SK-N-MC (cell line): ENCODE data around the gene SRSF9.
"Not testable (repeated sequence)": the region's sequence is repeated elsewhere in the genome, so short reads cannot be mapped to it uniquely, and the experiment has no call there.

ENCODE experiments used
- DNase-seq: peaks from one replicate; pipeline ENCODE4 v3.0.0-alpha.2; 2011; ENCODE audit warnings: low read depth, low spot score
- H3K27ac ChIP-seq: fragments of 200-600 bp; sonication (generic); 2 replicates; pipeline ENCODE4 v1.5.1; 2016; ENCODE audit warnings: mixed run types
- H3K36me3 ChIP-seq: fragments of 200-600 bp; sonication (generic); 2 replicates; pipeline ENCODE4 v1.6.1; 2017; ENCODE audit warnings: antibody characterized with exemption, low read length, mixed read lengths; ENCODE audit not compliant: insufficient read depth
- H3K4me3 ChIP-seq: fragments of 200-600 bp; sonication (generic); 2 replicates; pipeline ENCODE4 v1.5.1; 2016
- H3K9ac ChIP-seq: fragments of 200-600 bp; sonication (generic); 2 replicates; pipeline ENCODE4 v1.8.0; 2017; ENCODE audit warnings: mixed run types, mixed read lengths; ENCODE audit not compliant: insufficient read length
- H3K9me3 ChIP-seq: fragments of 200-600 bp; sonication (generic); 2 replicates; pipeline ENCODE4 v1.6.1; 2017; ENCODE audit warnings: low read depth, mild to moderate bottlenecking, antibody characterized with exemption, low read length, moderate library complexity, mixed read lengths
- EZH2 ChIP-seq: fragments of 200-600 bp; sonication (generic); IDR thresholded peaks from one replicate; pipeline ENCODE4 v1.6.1; 2017; ENCODE audit warnings: antibody characterized with exemption
- FOXP2 ChIP-seq: optimal IDR thresholded peaks from 2 replicates; pipeline ENCODE3; 2011; ENCODE audit warnings: mild to moderate bottlenecking, moderate library complexity; ENCODE audit not compliant: insufficient read depth; ENCODE audit errors: extremely low read length, control extremely low read depth
- POLR2AphosphoS5 ChIP-seq: IDR thresholded peaks from 2 replicates; pipeline ENCODE4 v1.6.1; 2012; ENCODE audit warnings: mild to moderate bottlenecking, low read depth, low read length, borderline replicate concordance

SRSF9 gene

GRCh38 chr12:120462099-120462640 lies 7.4 kb downstream of the SRSF9 start:
- H3K9ac ChIP-seq, result no peak overlapping the region
- TF ChIP-seq POLR2AphosphoS5 (no peak), EZH2 (no peak), FOXP2 (no peak)
- no peaks in the 10 kb centered on the region for H3K9me3 ChIP-seq
- H3K27ac ChIP-seq, result no peak overlapping the region
- H3K36me3 ChIP-seq, result peaks cover 96% of the 10 kb centered on the region
- no peak for DNase-seq
- H3K4me3 ChIP-seq, result no peak overlapping the region

- H3K9me3 ChIP-seq, result no peaks in the 10 kb centered on the region
Measured at GRCh38 chr12:120460157-120460556, 9.4 kb downstream of the SRSF9 start.

GRCh38 chr12:120457133-120457532 lies 12.4 kb downstream of the SRSF9 start:
- Histone ChIP-seq H3K9me3 (no peaks in the 10 kb centered on the region), H3K27ac (no peak overlapping the region), H3K4me3 (no peak overlapping the region), H3K9ac (no peak overlapping the region), H3K36me3 (peaks cover 88% of the 10 kb centered on the region)
- TF ChIP-seq FOXP2, result no peak
- TF ChIP-seq EZH2, result no peak
- no peak for TF ChIP-seq POLR2AphosphoS5
- no peak for DNase-seq

More at GRCh38 chr12:120460157-120460556, 9.4 kb downstream of the SRSF9 start:
- no peak for TF ChIP-seq FOXP2
- no peak for TF ChIP-seq POLR2AphosphoS5
- DNase-seq, result no peak
- H3K27ac ChIP-seq, result no peak overlapping the region
- peaks cover 95% of the 10 kb centered on the region for H3K36me3 ChIP-seq
- no peak overlapping the region for H3K9ac ChIP-seq
- H3K4me3 ChIP-seq, result no peak overlapping the region

- peaks cover 78% of the 10 kb centered on the region for H3K36me3 ChIP-seq
- TF ChIP-seq POLR2AphosphoS5 (no peak), FOXP2 (no peak), EZH2 (no peak)
- no peaks in the 10 kb centered on the region for H3K9me3 ChIP-seq
- H3K27ac ChIP-seq, result no peak overlapping the region
- DNase-seq, result no peak
- no peak overlapping the region for H3K4me3 ChIP-seq
- no peak overlapping the region for H3K9ac ChIP-seq
Measured at GRCh38 chr12:120455302-120455701, 14.2 kb downstream of the SRSF9 start.

GRCh38 chr12:120453977-120454376 lies 15.6 kb downstream of the SRSF9 start:
- no peak overlapping the region for H3K4me3 ChIP-seq
- H3K9me3 ChIP-seq, result no peaks in the 10 kb centered on the region
- H3K9ac ChIP-seq, result no peak overlapping the region
- peaks cover 77% of the 10 kb centered on the region for H3K36me3 ChIP-seq
- DNase-seq, result no peak
- H3K27ac ChIP-seq, result no peak overlapping the region
- no peak for TF ChIP-seq FOXP2
- TF ChIP-seq POLR2AphosphoS5, result no peak
- no peak for TF ChIP-seq EZH2

- no peak for DNase-seq
- Histone ChIP-seq H3K27ac (0 out of 2 replicates have a peak overlapping the region, but pooled peaks have one; percentile 2), H3K36me3 (peaks cover 72% of the 10 kb centered on the region), H3K9ac (no peak overlapping the region), H3K9me3 (no peaks in the 10 kb centered on the region), H3K4me3 (no peak overlapping the region)
- TF ChIP-seq FOXP2, result no peak
- no peak for TF ChIP-seq EZH2
Measured at GRCh38 chr12:120453060-120453750, 16.3 kb downstream of the SRSF9 start.

- H3K36me3 ChIP-seq, result peaks cover 73% of the 10 kb centered on the region
- H3K4me3 ChIP-seq, H3K9me3 ChIP-seq, H3K27ac ChIP-seq, H3K9ac ChIP-seq, DNase-seq: not testable (repeated sequence)
Measured at GRCh38 chr12:120452524-120452923, 17.0 kb downstream of the SRSF9 start.

GRCh38 chr12:120447992-120448391 lies 21.6 kb downstream of the SRSF9 start:
- TF ChIP-seq EZH2, result no peak
- TF ChIP-seq FOXP2, result no peak
- TF ChIP-seq POLR2AphosphoS5, result no peak
- no peak for DNase-seq
- H3K9ac ChIP-seq, result no peak overlapping the region
- H3K27ac ChIP-seq, result no peak overlapping the region
- peaks cover 55% of the 10 kb centered on the region for H3K36me3 ChIP-seq
- 0 out of 2 replicates have a peak overlapping the region, but pooled peaks have one; percentile 22 for H3K4me3 ChIP-seq
- H3K9me3 ChIP-seq, result no peaks in the 10 kb centered on the region

- H3K4me3 ChIP-seq, result peak overlapping the region; percentile 94
- not testable (repeated sequence) for DNase-seq, H3K9me3 ChIP-seq
- H3K27ac ChIP-seq, result peak overlapping the region; percentile 67
- peak overlapping the region; percentile 96 for H3K9ac ChIP-seq
- peaks cover 51% of the 10 kb centered on the region for H3K36me3 ChIP-seq
Measured at GRCh38 chr12:120446844-120447178, 22.7 kb downstream of the SRSF9 start.
